Upper lobe of left lung (tissue), 4 donors: ENCODE results near the gene ZNF503.
"Not testable (repeated sequence)": the region's sequence is repeated elsewhere in the genome, so short reads cannot be mapped to it uniquely, and the experiment has no call there.

Source experiments
- CTCF ChIP-seq, 6 experiments: fragments of 450-650 bp in 4 of 6; fragments of 200-600 bp in 2 of 6; sonication (generic) in 2 of 6; IDR thresholded peaks; one replicate each; pipeline ENCODE4 v1.5.1; 2016 to 2019; ENCODE audit warnings: antibody characterized with exemption in 6 of 6
- POLR2A ChIP-seq, 4 donors: fragments of 450-650 bp; IDR thresholded peaks; one replicate each; pipeline ENCODE4 v1.5.1; 2016 to 2017; ENCODE audit warnings: antibody characterized with exemption in 4 of 4, mild to moderate bottlenecking in 2 of 4
- POLR2AphosphoS5 ChIP-seq, 2 donors: sonication (generic); formaldehyde crosslinking; IDR thresholded peaks; one replicate each; pipeline ENCODE4 v1.5.1; 2017; ENCODE audit warnings: antibody characterized with exemption in 2 of 2

- not testable (repeated sequence) for TF ChIP-seq POLR2A, CTCF, POLR2AphosphoS5 (IDR thresholded peaks at IDR 0.05)
Observed at GRCh38 chr10:75359876-75360275, 41.7 kb downstream of the ZNF503 start.
